Measurements from ENCODE around the gene NPHP3.

NPHP3 gene

DNA sequence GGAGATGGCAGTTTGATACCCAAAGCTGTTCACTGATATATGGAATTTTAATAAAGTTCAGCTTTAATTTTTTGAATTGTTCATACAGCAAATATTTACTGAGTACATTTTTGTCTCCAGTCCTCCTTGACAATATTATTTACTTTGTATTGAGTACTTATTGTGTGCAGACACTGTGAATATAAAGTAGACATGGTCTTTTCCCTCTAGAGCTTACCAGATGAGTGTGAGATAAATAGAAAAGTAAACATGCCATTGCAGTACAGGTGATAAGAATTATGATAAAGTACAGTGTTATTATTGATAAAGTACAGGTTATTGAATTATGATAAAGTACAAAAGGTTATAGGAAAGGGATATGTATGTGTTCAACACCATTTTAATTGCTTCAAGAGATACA is 60.0 kb downstream of the NPHP3 start:
- peaks cover 2% of the 10 kb centered on the region for H3K36me3 ChIP-seq (replicated peaks)
- no peak for DNase-seq
- TF ChIP-seq, protein P1, sequence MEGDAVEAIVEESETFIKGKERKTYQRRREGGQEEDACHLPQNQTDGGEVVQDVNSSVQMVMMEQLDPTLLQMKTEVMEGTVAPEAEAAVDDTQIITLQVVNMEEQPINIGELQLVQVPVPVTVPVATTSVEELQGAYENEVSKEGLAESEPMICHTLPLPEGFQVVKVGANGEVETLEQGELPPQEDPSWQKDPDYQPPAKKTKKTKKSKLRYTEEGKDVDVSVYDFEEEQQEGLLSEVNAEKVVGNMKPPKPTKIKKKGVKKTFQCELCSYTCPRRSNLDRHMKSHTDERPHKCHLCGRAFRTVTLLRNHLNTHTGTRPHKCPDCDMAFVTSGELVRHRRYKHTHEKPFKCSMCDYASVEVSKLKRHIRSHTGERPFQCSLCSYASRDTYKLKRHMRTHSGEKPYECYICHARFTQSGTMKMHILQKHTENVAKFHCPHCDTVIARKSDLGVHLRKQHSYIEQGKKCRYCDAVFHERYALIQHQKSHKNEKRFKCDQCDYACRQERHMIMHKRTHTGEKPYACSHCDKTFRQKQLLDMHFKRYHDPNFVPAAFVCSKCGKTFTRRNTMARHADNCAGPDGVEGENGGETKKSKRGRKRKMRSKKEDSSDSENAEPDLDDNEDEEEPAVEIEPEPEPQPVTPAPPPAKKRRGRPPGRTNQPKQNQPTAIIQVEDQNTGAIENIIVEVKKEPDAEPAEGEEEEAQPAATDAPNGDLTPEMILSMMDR (IDR thresholded peaks at IDR 0.05; ENCODE audit: low read depth, low read length, missing control alignments) = no peak
- in situ Hi-C loops (cut with HindIII; ENCODE audit: low pct_ligation_motif_present, low sequenced_read_pairs) = no loop called here
- H3K27me3 ChIP-seq (replicated peaks) = no peaks in the 10 kb centered on the region
- H3K4me3 ChIP-seq (ENCODE audit: low read depth, low read length) = no peak overlapping the region
- H3K27ac ChIP-seq = no peak overlapping the region

DNA sequence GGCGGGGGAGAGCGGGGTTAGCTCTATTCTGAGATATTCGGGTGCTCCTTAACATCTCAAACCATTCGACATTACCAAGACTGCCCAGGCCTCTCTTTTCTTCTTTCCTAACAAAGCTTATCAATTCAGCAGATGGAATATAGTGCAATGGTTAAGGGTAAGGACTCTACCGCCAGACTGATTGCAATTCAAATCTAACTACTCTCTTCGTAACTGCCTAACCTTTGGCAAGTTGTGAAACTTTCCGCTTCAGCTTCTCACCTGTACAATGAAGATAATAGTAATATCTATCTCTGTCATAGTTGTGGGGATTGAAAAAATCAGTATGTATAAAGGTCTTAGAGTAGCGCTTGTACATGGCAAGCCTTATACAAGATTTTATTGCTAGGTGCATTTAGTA is 61.1 kb downstream of the NPHP3 start:
- DNase-seq = no peak
- Histone ChIP-seq H3K27me3 (replicated peaks) (no peaks in the 10 kb centered on the region), H3K27ac (no peak overlapping the region), H3K36me3 (replicated peaks) (no peaks in the 10 kb centered on the region), H3K4me3 (ENCODE audit: low read depth, low read length) (peak overlapping the region; percentile 88)
- TF ChIP-seq, protein P1 (IDR thresholded peaks at IDR 0.05; ENCODE audit: low read depth, low read length, missing control alignments) = no peak
- in situ Hi-C loops (cut with HindIII; ENCODE audit: low pct_ligation_motif_present, low sequenced_read_pairs) = no loop called here

DNA sequence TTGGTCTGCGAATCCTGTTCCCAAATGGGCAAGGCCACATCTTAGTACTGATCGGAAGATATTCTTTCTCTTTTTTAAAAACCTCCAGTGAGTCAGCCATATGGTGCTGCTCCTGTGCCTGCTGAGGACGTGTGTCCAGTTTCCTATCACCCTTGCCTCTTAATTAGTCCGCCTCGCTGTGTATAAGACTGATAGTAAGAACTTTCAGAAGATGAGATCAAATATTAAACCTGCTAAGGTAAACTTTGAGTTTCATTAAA is 61.5 kb downstream of the NPHP3 start:
- Histone ChIP-seq H3K27me3 (replicated peaks) (no peaks in the 10 kb centered on the region), H3K4me3 (ENCODE audit: low read depth, low read length) (peak overlapping the region; percentile 88), H3K36me3 (replicated peaks) (no peaks in the 10 kb centered on the region), H3K27ac (peak overlapping the region; percentile 80)
- in situ Hi-C loops (cut with HindIII; ENCODE audit: low pct_ligation_motif_present, low sequenced_read_pairs) = no loop called here
- TF ChIP-seq, protein P1 (IDR thresholded peaks at IDR 0.05; ENCODE audit: low read depth, low read length, missing control alignments) = no peak
- DNase-seq = no peak

DNA sequence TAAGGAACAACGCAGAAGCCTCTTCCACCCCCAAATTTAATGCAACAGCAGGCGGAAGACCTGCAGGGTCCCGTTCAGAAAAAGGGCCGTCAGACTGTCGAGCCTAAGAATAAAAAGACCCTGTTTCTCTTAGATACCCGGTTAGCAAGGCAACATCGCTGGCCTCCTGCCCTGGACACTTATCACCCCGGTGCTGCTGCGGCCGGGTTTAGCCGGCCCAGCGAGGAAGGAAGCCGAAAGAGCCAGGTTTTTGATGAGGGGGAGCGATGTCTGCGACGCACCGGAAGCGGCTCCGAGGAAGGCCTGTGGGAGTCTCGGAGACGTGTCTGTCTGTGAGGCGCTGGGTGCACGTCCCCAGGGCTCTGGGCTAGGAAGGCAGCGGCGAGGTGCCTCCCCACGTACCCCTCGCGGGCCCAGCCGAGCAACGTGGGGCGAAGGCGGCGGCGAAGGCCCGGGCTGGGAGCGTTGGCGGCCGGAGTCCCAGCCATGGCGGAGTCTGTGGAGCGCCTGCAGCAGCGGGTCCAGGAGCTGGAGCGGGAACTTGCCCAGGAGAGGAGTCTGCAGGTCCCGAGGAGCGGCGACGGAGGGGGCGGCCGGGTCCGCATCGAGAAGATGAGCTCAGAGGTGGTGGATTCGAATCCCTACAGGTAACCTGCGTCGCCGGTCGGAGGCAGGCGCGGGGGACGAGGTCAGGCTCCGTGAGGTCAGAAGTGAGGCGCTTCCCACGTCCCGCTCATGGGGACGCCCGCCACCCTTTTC is 62.0 kb downstream of the NPHP3 start, which contains the start of gene UBA5:
TSS of gene UBA5 (plus strand) at position 278 of the 759 bp plus-strand sequence. CDS start at position 487, 209 bp downstream.
- TF ChIP-seq, protein P1 (IDR thresholded peaks at IDR 0.05; ENCODE audit: low read depth, low read length, missing control alignments) = peak; percentile 1
- H3K36me3 ChIP-seq (replicated peaks) = no peaks in the 10 kb centered on the region
- H3K27ac ChIP-seq = peak within 1 kb of the TSS; percentile 80
- peak; percentile 44 for DNase-seq
- in situ Hi-C loops (cut with HindIII; ENCODE audit: low pct_ligation_motif_present, low sequenced_read_pairs) = no loop called here
- peak within 1 kb of the TSS; percentile 88 for H3K4me3 ChIP-seq (ENCODE audit: low read depth, low read length)
- no peaks in the 10 kb centered on the region for H3K27me3 ChIP-seq (replicated peaks)

DNA sequence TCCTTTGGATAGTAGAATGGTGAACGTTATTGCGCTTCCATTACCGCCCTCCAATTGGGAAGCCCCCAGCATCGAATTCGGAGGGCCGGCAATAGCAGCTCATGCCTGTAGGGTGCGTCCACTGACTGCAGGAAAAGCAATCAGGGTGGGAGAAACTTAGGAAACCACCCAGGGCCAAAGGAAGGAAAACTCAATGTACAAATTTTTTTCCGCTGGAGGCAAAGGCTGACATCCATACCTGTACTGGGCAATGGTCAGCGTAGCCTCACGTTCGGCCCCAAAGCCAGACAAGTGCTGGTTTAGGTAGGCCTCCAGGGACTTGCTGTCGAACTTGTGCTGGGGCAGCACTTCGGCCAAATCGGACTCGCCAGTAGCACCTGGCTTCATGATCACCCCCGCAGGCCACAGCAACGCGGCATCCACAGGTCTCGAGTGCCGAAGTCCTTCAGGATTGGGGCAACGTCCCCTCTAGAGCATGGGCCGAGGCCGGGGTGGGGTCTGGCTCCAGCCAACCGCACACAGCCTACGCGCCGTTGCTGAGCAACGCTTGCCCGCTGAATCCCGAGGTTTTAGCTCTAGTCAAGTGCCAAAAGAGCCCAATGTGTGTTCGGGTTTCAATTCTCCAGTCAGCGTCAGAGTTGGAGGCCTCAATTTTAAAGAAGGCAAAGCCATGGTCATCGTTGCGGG is 62.7 kb downstream of the NPHP3 start, which contains the start of gene ACAD11:
TSS of gene ACAD11 (minus strand) at position 445 of the 687 bp plus-strand sequence. CDS start at position 387, 58 bp downstream.
- no peaks in the 10 kb centered on the region for H3K27me3 ChIP-seq (replicated peaks)
- H3K27ac ChIP-seq = peak within 1 kb of the TSS; percentile 80
- TF ChIP-seq, protein P1 (IDR thresholded peaks at IDR 0.05; ENCODE audit: low read depth, low read length, missing control alignments) = peak; percentile 87
- DNase-seq = peak; percentile 71
- no peaks in the 10 kb centered on the region for H3K36me3 ChIP-seq (replicated peaks)
- peak within 1 kb of the TSS; percentile 88 for H3K4me3 ChIP-seq (ENCODE audit: low read depth, low read length)
- in situ Hi-C loops (cut with HindIII; ENCODE audit: low pct_ligation_motif_present, low sequenced_read_pairs) = no loop called here
